GM10248 (cell line): ENCODE results near the gene PDLIM5.

Source experiments
- CTCF ChIA-PET: fragments of 300-600 bp; sonication (Branson Sonifier 250); formaldehyde crosslinking; extraction: SDS; loops from one replicate; lab custom pipeline; 2021; ENCODE audit warnings: antibody characterized with exemption; lab: Yijun Ruan, JAX
- POLR2A ChIA-PET: fragments of 350-650 bp; sonication (Branson Sonifier 250); formaldehyde crosslinking; extraction: SDS; loops from one replicate; lab custom pipeline; 2020; ENCODE audit warnings: antibody characterized with exemption; lab: Yijun Ruan, JAX
- DNase-seq: peaks from one replicate; pipeline ENCODE4 v3.0.0; 2012; ENCODE audit errors: extremely low spot score
- TF ChIP-seq, protein P1 (sequence below): IDR thresholded peaks from 2 replicates; pipeline ENCODE4 v1.5.1; 2012; ENCODE audit warnings: mild to moderate bottlenecking, low read depth; ENCODE audit errors: extremely low read depth, missing control alignments, control extremely low read depth

PDLIM5 gene

DNA sequence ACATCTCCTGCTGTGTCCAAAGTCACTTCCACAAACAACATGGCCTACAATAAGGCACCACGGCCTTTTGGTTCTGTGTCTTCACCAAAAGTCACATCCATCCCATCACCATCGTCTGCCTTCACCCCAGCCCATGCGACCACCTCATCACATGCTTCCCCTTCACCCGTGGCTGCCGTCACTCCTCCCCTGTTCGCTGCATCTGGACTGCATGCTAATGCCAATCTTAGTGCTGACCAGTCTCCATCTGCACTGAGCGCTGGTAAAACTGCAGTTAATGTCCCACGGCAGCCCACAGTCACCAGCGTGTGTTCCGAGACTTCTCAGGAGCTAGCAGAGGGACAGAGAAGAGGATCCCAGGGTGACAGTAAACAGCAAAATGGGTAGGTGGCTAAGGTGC, 123.9 kb downstream of the PDLIM5 start:
- DNase-seq = no peak
- POLR2A ChIA-PET = no interaction called here
- TF ChIP-seq, protein P1, sequence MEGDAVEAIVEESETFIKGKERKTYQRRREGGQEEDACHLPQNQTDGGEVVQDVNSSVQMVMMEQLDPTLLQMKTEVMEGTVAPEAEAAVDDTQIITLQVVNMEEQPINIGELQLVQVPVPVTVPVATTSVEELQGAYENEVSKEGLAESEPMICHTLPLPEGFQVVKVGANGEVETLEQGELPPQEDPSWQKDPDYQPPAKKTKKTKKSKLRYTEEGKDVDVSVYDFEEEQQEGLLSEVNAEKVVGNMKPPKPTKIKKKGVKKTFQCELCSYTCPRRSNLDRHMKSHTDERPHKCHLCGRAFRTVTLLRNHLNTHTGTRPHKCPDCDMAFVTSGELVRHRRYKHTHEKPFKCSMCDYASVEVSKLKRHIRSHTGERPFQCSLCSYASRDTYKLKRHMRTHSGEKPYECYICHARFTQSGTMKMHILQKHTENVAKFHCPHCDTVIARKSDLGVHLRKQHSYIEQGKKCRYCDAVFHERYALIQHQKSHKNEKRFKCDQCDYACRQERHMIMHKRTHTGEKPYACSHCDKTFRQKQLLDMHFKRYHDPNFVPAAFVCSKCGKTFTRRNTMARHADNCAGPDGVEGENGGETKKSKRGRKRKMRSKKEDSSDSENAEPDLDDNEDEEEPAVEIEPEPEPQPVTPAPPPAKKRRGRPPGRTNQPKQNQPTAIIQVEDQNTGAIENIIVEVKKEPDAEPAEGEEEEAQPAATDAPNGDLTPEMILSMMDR = no peak
- CTCF ChIA-PET = interaction anchor here (1.1 to 2.8 kb wide), 4 partner anchors 11 to 46 kb away, joined by 3 to 8 read pairs (median 3); no protein-coding TSS in a partner anchor

- DNase-seq = no peak
- TF ChIP-seq, protein P1 = no peak
- CTCF ChIA-PET = interaction anchor here (0.6 to 2.8 kb wide), 5 partner anchors 10 to 45 kb away, joined by 3 to 8 read pairs (median 3); no protein-coding TSS in a partner anchor
- POLR2A ChIA-PET = no interaction called here
Observed at GRCh38 chr4:94576210-94576609, 124.5 kb downstream of the PDLIM5 start.

- CTCF ChIA-PET = no interaction called here
- no peak for DNase-seq
- POLR2A ChIA-PET = no interaction called here
- TF ChIP-seq, protein P1 = no peak
Observed at GRCh38 chr4:94577136-94577535, 125.4 kb downstream of the PDLIM5 start.

- CTCF ChIA-PET = no interaction called here
- DNase-seq = no peak
- POLR2A ChIA-PET = no interaction called here
- TF ChIP-seq, protein P1 = no peak
Observed at GRCh38 chr4:94578195-94578594, 126.5 kb downstream of the PDLIM5 start.

DNA sequence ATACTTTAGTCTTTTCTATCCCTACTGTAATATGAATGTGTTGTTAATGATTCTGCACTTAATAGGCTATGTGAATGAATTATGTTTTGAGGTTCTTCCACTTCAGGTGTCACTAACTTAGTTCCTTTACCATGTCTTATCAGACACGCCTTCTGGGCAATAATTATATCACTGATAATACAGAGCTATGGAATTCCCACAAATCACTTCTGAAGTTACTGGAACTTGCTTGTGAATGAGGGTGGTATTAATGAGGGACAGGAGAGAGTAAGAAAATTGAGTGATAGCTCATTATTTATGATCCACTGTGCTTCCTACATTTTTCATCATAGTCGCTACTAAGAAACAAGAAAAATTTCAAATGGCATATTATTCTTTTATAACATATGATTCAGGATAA, 130.0 kb downstream of the PDLIM5 start:
- ChIA-PET CTCF (no interaction called here), POLR2A (no interaction called here)
- TF ChIP-seq, protein P1 = no peak
- DNase-seq = no peak

- DNase-seq = no peak
- TF ChIP-seq, protein P1 = no peak
- ChIA-PET CTCF (interaction anchor here (1.0 kb wide), 1 partner anchor 8 kb away, joined by 3 read pairs; no protein-coding TSS in a partner anchor), POLR2A (no interaction called here)
Observed at GRCh38 chr4:94582517-94582916, 130.8 kb downstream of the PDLIM5 start.
